ENCODE results near the gene MAPK6. TPM values are rescaled to one million over a fixed set of nuclear protein-coding genes. Genes with fewer than 3 reads are reported as not detected.

MAPK6 gene
- total and polyA plus RNA-seq, 2 of the 8 experiments (the other 6 are each of a cell fraction or from before 2014, with no cell fraction given), result 22.6 to 108 TPM

- H4K91ac ChIP-seq (replicated peaks; ENCODE audit: insufficient read length, low read length), result no peak overlapping the region
- H3K27me3 ChIP-seq (replicated peaks in 1 of 4; ENCODE audit: control insufficient read depth in 3 of 4, extremely low read depth in 1 of 4, insufficient read depth in 3 of 4, low read length in 3 of 4), result no peaks in the 10 kb centered on the region
- H2AK5ac ChIP-seq (ENCODE audit: low read depth, low read length), result no peak overlapping the region
- ChIA-PET POLR2A (ENCODE audit: partially characterized antibody) (no interaction called here), CTCF (ENCODE audit: partially characterized antibody) (no interaction called here)
- no peak overlapping the region for H3K27ac ChIP-seq (ENCODE audit: low read depth, low read length)
- FAIRE-seq, result no peak
- TF ChIP-seq CEBPB (IDR thresholded peaks at IDR 0.05; ENCODE audit: low read depth, low read length) (no peak), CHD1 (IDR thresholded peaks at IDR 0.05; ENCODE audit: low read depth, low read length) (no peak), MAFK (IDR thresholded peaks at IDR 0.05; ENCODE audit: low read depth, low read length) (no peak), EZH2 (IDR thresholded peaks at IDR 0.05; ENCODE audit: low read depth, low read length, severe bottlenecking) (no peak), SAP30 (IDR thresholded peaks at IDR 0.05; ENCODE audit: insufficient read depth, insufficient replicate concordance, low read length) (no peak), TAF1 (IDR thresholded peaks at IDR 0.05; ENCODE audit: low read depth, low read length) (no peak), SP2 (IDR thresholded peaks at IDR 0.05; ENCODE audit: low read length) (no peak)
- H3K36me3 ChIP-seq (ENCODE audit: control insufficient read depth in 2 of 4, insufficient read depth in 4 of 4, low read length in 3 of 4), result no peaks in the 10 kb centered on the region
- no peak overlapping the region for H3K4ac ChIP-seq (replicated peaks; ENCODE audit: insufficient read length, low read depth, low read length)
- no peak overlapping the region for H3K4me3 ChIP-seq (ENCODE audit: extremely low read depth in 1 of 4, insufficient read depth in 2 of 4, low read depth in 3 of 4, low read length in 4 of 4)
- no peaks in the 10 kb centered on the region for H3K79me2 ChIP-seq (ENCODE audit: control insufficient read depth in 1 of 2, insufficient read depth in 2 of 2, low read length in 2 of 2)
- no peak overlapping the region for H3K23ac ChIP-seq (ENCODE audit: insufficient read length)
- H2AFZ ChIP-seq (ENCODE audit: low read length), result no peak overlapping the region
- no peak overlapping the region for H3K9ac ChIP-seq (replicated peaks in 1 of 4; ENCODE audit: extremely low read depth in 1 of 4, low read depth in 3 of 4, low read length in 3 of 4)
- DNase-seq (ENCODE audit: low read depth in 1 of 2, low spot score in 2 of 2), result no peak
- H2BK20ac ChIP-seq (ENCODE audit: low read length), result no peak overlapping the region
- H3K9me3 ChIP-seq (ENCODE audit: insufficient read depth in 2 of 2, low read depth in 1 of 2, low read length in 1 of 2), result no peaks in the 10 kb centered on the region
- H3K56ac ChIP-seq (replicated peaks; ENCODE audit: insufficient read length, low read depth, low read length), result no peak overlapping the region
- H2BK12ac ChIP-seq (ENCODE audit: low read depth, low read length), result no peak overlapping the region
- H4K5ac ChIP-seq (ENCODE audit: insufficient read length, low read depth, low read length), result no peak overlapping the region
- no peak overlapping the region for H3K18ac ChIP-seq (ENCODE audit: extremely low read depth, low read length)
- no peak overlapping the region for H3K4me2 ChIP-seq (ENCODE audit: insufficient read depth in 1 of 2, low read depth in 2 of 2, low read length in 2 of 2)
- no peak overlapping the region for H4K8ac ChIP-seq (ENCODE audit: extremely low read depth, insufficient read depth, low read length)
- H4K20me1 ChIP-seq (replicated peaks in 1 of 2; ENCODE audit: control insufficient read depth in 1 of 2, insufficient read depth in 2 of 2, low read length in 2 of 2), result no peaks in the 10 kb centered on the region
- H3K23me2 ChIP-seq (ENCODE audit: low read depth, low read length), result no peaks in the 10 kb centered on the region
- H2BK5ac ChIP-seq (ENCODE audit: low read depth, low read length), result no peak overlapping the region
- no peak overlapping the region for H2BK120ac ChIP-seq (replicated peaks; ENCODE audit: low read depth, low read length)
- H3K79me1 ChIP-seq (ENCODE audit: low read depth, low read length), result no peaks in the 10 kb centered on the region
- no peaks in the 10 kb centered on the region for H3K4me1 ChIP-seq (replicated peaks in 1 of 4; ENCODE audit: control insufficient read depth in 3 of 4, insufficient read depth in 4 of 4, low read length in 3 of 4)
- no peak overlapping the region for H2BK15ac ChIP-seq (ENCODE audit: low read length)
- H3K14ac ChIP-seq (ENCODE audit: insufficient read length), result no peak overlapping the region
Observed at GRCh38 chr15:51982770-51983103, 36.3 kb upstream of the MAPK6 start.

All from H1 (cell line).